Measurements from ENCODE around the gene CSPG5. TPM values are rescaled to one million over a fixed set of nuclear protein-coding genes. Genes with fewer than 3 reads are reported as not detected.

Gene CSPG5, protein sequence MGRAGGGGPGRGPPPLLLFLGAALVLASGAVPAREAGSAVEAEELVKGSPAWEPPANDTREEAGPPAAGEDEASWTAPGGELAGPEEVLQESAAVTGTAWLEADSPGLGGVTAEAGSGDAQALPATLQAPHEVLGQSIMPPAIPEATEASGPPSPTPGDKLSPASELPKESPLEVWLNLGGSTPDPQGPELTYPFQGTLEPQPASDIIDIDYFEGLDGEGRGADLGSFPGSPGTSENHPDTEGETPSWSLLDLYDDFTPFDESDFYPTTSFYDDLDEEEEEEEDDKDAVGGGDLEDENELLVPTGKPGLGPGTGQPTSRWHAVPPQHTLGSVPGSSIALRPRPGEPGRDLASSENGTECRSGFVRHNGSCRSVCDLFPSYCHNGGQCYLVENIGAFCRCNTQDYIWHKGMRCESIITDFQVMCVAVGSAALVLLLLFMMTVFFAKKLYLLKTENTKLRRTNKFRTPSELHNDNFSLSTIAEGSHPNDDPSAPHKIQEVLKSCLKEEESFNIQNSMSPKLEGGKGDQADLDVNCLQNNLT
- total RNA-seq (under 1 TPM; 0.12 to 0.86 (median 0.25) TPM), polyA plus RNA-seq (under 1 TPM in 1 of 2 donors, not detected in 1; 0.61 TPM)
- long read RNA-seq, donor 1 = 0 reads
- long read RNA-seq, donor 2 = 0 reads
- long read RNA-seq, donor 3 = 0 reads

DNA sequence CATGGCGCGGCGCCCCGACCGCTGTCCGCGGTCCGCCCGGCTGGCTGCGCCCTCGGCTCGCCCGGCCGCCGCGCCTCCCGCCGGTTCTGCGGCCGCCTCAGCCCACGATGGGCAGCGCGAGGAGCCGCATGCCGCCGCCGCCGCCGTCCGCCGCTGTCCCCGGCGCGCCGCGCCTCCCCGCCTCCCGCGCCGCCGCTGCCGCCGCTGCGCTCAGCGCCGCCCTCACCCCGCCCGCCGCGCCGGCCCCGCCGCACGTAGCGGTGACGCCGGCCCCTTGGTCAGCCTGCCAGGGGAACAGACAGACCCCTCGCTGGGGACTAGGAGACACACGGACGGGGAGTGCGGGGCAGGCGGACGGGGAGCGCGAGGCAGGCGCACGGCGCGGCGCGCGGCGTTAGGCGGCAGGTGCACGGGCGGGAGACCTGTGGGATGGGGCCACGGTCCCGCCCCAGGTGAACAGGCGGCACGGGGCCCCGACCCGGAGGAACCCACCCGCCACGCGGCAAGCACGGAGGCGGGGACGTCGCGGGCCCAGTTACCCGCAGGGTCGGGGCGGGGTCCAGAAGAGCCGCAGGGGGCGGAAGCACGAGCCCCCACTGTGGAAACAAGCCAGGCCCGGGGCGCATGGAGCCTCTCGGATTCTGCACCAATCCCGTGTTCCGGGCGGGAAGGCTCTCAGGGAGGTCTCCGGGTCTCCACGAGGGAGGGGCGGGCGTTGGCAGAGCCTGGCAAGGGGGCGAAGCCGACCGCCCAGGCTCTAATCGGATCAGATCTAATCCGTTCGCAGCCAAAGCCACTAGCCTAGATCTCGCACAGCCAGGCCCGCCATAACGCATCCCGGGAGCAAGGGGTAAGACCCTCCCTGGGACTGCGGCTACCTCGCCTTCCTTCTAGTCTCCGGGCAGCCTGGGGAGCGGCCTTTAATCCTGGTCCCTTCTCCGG is at the start of gene CSPG5:
CSPG5 (minus strand) TSS at position 175 of the 942 bp plus-strand sequence; CDS start at position 3, 172 bp downstream.
- peak in 2 of 4 donors; percentile 32 to 44 for ATAC-seq
- H3K27ac ChIP-seq = no peak within 1 kb of the TSS
- peaks cover 0 to 32% (median 0%) of the 10 kb centered on the region in 9 donors for H3K27me3 ChIP-seq

DNA sequence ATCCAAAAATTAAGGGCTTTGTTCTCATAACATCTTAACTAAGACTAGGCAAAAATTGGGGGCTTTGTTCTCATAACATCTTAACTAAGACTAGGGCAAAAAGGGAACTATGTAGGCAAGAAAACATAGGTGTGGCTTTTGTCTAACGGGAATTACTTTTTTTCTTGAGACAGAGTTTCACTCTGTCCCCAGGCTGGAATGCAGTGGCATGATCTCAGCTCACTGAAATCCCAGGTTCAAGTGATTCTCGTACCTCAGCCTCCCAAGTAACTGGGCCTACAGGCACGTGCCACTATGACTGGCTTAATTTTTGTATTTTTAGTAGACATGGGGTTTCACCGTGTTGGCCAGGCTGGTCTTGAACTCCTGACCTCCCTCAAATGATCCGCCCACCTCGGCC is 49.8 kb upstream of the CSPG5 start:
- Histone ChIP-seq H3K9me3 (no peaks in the 10 kb centered on the region), H3K4me3 (no peak overlapping the region), H3K27me3 (no peaks in the 10 kb centered on the region), H3K4me1 (no peaks in the 10 kb centered on the region), H3K27ac (no peak overlapping the region), H3K36me3 (peaks cover 0 to 94% (median 70%) of the 10 kb centered on the region in 9 donors)
- WGBS, 4 donors = 91 to 94% (median 93%) methylated on average over 6 of the region's 6 CpGs
- ATAC-seq = no peak
- intact Hi-C loops (cut with DNase I) = no loop called here
- no peak for DNase-seq
- TF ChIP-seq, protein P1, sequence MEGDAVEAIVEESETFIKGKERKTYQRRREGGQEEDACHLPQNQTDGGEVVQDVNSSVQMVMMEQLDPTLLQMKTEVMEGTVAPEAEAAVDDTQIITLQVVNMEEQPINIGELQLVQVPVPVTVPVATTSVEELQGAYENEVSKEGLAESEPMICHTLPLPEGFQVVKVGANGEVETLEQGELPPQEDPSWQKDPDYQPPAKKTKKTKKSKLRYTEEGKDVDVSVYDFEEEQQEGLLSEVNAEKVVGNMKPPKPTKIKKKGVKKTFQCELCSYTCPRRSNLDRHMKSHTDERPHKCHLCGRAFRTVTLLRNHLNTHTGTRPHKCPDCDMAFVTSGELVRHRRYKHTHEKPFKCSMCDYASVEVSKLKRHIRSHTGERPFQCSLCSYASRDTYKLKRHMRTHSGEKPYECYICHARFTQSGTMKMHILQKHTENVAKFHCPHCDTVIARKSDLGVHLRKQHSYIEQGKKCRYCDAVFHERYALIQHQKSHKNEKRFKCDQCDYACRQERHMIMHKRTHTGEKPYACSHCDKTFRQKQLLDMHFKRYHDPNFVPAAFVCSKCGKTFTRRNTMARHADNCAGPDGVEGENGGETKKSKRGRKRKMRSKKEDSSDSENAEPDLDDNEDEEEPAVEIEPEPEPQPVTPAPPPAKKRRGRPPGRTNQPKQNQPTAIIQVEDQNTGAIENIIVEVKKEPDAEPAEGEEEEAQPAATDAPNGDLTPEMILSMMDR (IDR thresholded peaks at IDR 0.05) = no peak
- no peak for TF ChIP-seq POLR2A (IDR thresholded peaks at IDR 0.05)

More for the DNA sequence above, at the start of gene CSPG5:
- peak in 2 of 5 donors; percentile 27 to 28 for DNase-seq
- H3K36me3 ChIP-seq = no peaks in the 10 kb centered on the region
- H3K4me3 ChIP-seq = peak within 1 kb of the TSS; percentile 11 to 82 (median 60)
- H3K9me3 ChIP-seq = no peaks in the 10 kb centered on the region
- H3K4me1 ChIP-seq = peaks cover 0 to 19% (median 10%) of the 10 kb centered on the region in 12 donors
- intact Hi-C loops (cut with DNase I) = no loop called here
- TF ChIP-seq, protein P1 (IDR thresholded peaks at IDR 0.05) = no peak
- no peak for TF ChIP-seq POLR2A (IDR thresholded peaks at IDR 0.05)
- WGBS, 4 donors = 5 to 28% (median 8%) methylated on average over 16 to 121 of the region's 121 CpGs

DNA sequence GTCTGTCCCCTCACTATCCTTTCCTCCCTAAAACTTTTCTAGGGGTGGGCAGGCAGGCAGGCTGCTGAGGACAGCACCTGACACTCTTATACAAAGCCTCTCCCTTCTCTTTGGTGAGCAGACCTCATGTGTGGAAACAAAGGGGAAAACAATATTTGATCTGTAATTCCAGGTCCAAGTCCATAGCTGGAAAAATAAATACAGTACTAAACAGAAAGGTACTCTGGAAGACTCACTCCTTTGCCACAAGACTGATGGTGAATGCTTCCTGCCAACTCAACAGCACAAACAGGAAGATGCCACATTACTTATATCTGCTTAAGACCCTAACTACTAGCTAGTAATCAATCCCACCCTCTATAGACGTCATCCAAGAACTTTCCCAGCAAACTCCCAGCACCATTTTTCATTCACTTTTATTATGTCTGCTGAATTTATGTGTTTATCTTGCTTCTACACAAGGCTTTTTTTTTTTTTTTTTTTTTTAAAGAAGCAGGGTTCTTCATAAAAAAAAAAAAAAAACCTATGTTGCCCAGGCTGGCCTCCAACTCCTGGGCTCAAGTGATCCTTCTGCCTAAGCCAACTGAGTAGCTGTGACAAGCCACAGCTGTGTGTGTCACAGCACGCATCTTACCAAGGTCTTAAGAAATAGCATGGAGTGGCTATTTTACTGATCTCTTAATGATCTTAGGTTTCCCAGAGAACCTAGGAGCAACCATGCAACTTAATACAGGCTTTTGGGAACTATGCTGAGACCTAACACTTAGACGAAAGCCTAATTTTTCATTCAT is 44.2 kb upstream of the CSPG5 start:
- H3K9me3 ChIP-seq = no peaks in the 10 kb centered on the region
- peaks cover 0 to 99% (median 69%) of the 10 kb centered on the region in 9 donors for H3K36me3 ChIP-seq
- TF ChIP-seq POLR2A (IDR thresholded peaks at IDR 0.05) = no peak
- TF ChIP-seq, protein P1 (IDR thresholded peaks at IDR 0.05) = no peak
- no peak for ATAC-seq
- intact Hi-C loops (cut with DNase I) = no loop called here
- WGBS, 4 donors = 89 to 96% (median 91%) methylated on average over 3 of the region's 3 CpGs
- DNase-seq = no peak
- no peak overlapping the region for H3K4me3 ChIP-seq
- H3K4me1 ChIP-seq = no peaks in the 10 kb centered on the region
- H3K27me3 ChIP-seq = no peaks in the 10 kb centered on the region
- H3K27ac ChIP-seq = no peak overlapping the region

Measured in heart left ventricle (tissue), 16 donors.